ENCODE results near the gene NKAIN2.
"Not testable (repeated sequence)": the region's sequence is repeated elsewhere in the genome, so short reads cannot be mapped to it uniquely, and the experiment has no call there.

The NKAIN2 gene

GRCh38 chr6:124319410-124319809, 515.7 kb downstream of the NKAIN2 start:
- DNase-seq (ENCODE audit: low read depth), result no peak

GRCh38 chr6:124324237-124324636, 520.6 kb downstream of the NKAIN2 start:
- DNase-seq (ENCODE audit: low read depth), result no peak

GRCh38 chr6:124330197-124330596, 526.5 kb downstream of the NKAIN2 start:
- no peak for DNase-seq (ENCODE audit: low read depth)

GRCh38 chr6:124334359-124334758, 530.7 kb downstream of the NKAIN2 start:
- no peak for DNase-seq (ENCODE audit: low read depth)

GRCh38 chr6:124339610-124340334, 536.1 kb downstream of the NKAIN2 start:
- no peak for DNase-seq (ENCODE audit: low read depth)

GRCh38 chr6:124348339-124348738, 544.7 kb downstream of the NKAIN2 start:
- DNase-seq (ENCODE audit: low read depth), result not testable (repeated sequence)

- DNase-seq (ENCODE audit: low read depth), result no peak
These were observed 551.5 kb downstream of the NKAIN2 start for GRCh38 chr6:124355146-124355545.

- no peak for DNase-seq (ENCODE audit: low read depth)
These were observed 552.7 kb downstream of the NKAIN2 start for GRCh38 chr6:124356276-124356810.

- DNase-seq (ENCODE audit: low read depth), result no peak
These were observed 553.1 kb downstream of the NKAIN2 start for GRCh38 chr6:124356811-124357210.

GRCh38 chr6:124368131-124368530, 564.5 kb downstream of the NKAIN2 start:
- DNase-seq (ENCODE audit: low read depth), result no peak

- no peak for DNase-seq (ENCODE audit: low read depth)
These were observed 568.4 kb downstream of the NKAIN2 start for GRCh38 chr6:124371974-124372475.

GRCh38 chr6:124373386-124373785, 569.7 kb downstream of the NKAIN2 start:
- no peak for DNase-seq (ENCODE audit: low read depth)

GRCh38 chr6:124389127-124389526, 585.5 kb downstream of the NKAIN2 start:
- DNase-seq (ENCODE audit: low read depth), result no peak

- DNase-seq (ENCODE audit: low read depth), result no peak
These were observed 589.9 kb downstream of the NKAIN2 start for GRCh38 chr6:124393536-124393935.

- no peak for DNase-seq (ENCODE audit: low read depth)
These were observed 592.7 kb downstream of the NKAIN2 start for GRCh38 chr6:124396361-124396760.

- no peak for DNase-seq (ENCODE audit: low read depth)
These were observed 596.8 kb downstream of the NKAIN2 start for GRCh38 chr6:124400261-124400999.

GRCh38 chr6:124410425-124410824, 606.8 kb downstream of the NKAIN2 start:
- DNase-seq (ENCODE audit: low read depth), result not testable (repeated sequence)

- DNase-seq (ENCODE audit: low read depth), result not testable (repeated sequence)
These were observed 609.0 kb downstream of the NKAIN2 start for GRCh38 chr6:124412657-124413056.

GRCh38 chr6:124420116-124420840, 616.6 kb downstream of the NKAIN2 start:
- DNase-seq (ENCODE audit: low read depth), result no peak

- no peak for DNase-seq (ENCODE audit: low read depth)
These were observed 620.0 kb downstream of the NKAIN2 start for GRCh38 chr6:124423621-124424020.

GRCh38 chr6:124430740-124431318, 627.2 kb downstream of the NKAIN2 start:
- no peak for DNase-seq (ENCODE audit: low read depth)

- no peak for DNase-seq (ENCODE audit: low read depth)
These were observed 629.0 kb downstream of the NKAIN2 start for GRCh38 chr6:124432620-124433019.

Data from fibroblast of the conjunctiva (primary cell).